Measurements from ENCODE around the gene POSTN.

POSTN gene, protein sequence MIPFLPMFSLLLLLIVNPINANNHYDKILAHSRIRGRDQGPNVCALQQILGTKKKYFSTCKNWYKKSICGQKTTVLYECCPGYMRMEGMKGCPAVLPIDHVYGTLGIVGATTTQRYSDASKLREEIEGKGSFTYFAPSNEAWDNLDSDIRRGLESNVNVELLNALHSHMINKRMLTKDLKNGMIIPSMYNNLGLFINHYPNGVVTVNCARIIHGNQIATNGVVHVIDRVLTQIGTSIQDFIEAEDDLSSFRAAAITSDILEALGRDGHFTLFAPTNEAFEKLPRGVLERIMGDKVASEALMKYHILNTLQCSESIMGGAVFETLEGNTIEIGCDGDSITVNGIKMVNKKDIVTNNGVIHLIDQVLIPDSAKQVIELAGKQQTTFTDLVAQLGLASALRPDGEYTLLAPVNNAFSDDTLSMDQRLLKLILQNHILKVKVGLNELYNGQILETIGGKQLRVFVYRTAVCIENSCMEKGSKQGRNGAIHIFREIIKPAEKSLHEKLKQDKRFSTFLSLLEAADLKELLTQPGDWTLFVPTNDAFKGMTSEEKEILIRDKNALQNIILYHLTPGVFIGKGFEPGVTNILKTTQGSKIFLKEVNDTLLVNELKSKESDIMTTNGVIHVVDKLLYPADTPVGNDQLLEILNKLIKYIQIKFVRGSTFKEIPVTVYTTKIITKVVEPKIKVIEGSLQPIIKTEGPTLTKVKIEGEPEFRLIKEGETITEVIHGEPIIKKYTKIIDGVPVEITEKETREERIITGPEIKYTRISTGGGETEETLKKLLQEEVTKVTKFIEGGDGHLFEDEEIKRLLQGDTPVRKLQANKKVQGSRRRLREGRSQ

DNA sequence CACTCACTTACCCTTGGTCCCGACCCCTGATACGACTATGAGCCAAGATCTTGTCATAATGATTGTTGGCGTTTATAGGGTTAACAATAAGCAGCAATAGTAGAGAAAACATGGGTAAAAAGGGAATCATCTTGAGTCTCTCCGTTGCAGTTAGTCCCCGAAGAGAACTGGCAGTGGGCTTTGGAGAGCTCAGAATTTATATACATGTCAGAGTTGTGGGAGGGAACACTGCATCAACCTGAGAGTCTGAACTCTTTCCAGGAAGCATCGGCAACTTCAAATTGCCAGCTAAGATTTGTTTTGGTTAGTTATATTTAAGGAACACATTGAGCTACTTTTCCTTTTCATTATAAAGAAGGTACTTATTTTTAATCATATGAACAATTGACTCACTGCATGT is at the start of gene POSTN:
POSTN (minus strand) TSS at position 172 of the 400 bp plus-strand sequence; CDS start at position 130, 42 bp downstream.
- DNase-seq (ENCODE audit: extremely low read depth, low read depth), result no peak
- no peak within 1 kb of the TSS for H3K4me3 ChIP-seq (replicated peaks; ENCODE audit: low read depth, low read length)
- TF ChIP-seq, protein P1, sequence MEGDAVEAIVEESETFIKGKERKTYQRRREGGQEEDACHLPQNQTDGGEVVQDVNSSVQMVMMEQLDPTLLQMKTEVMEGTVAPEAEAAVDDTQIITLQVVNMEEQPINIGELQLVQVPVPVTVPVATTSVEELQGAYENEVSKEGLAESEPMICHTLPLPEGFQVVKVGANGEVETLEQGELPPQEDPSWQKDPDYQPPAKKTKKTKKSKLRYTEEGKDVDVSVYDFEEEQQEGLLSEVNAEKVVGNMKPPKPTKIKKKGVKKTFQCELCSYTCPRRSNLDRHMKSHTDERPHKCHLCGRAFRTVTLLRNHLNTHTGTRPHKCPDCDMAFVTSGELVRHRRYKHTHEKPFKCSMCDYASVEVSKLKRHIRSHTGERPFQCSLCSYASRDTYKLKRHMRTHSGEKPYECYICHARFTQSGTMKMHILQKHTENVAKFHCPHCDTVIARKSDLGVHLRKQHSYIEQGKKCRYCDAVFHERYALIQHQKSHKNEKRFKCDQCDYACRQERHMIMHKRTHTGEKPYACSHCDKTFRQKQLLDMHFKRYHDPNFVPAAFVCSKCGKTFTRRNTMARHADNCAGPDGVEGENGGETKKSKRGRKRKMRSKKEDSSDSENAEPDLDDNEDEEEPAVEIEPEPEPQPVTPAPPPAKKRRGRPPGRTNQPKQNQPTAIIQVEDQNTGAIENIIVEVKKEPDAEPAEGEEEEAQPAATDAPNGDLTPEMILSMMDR (IDR thresholded peaks at IDR 0.05; ENCODE audit: low read depth, low read length, missing control alignments), result no peak

DNA sequence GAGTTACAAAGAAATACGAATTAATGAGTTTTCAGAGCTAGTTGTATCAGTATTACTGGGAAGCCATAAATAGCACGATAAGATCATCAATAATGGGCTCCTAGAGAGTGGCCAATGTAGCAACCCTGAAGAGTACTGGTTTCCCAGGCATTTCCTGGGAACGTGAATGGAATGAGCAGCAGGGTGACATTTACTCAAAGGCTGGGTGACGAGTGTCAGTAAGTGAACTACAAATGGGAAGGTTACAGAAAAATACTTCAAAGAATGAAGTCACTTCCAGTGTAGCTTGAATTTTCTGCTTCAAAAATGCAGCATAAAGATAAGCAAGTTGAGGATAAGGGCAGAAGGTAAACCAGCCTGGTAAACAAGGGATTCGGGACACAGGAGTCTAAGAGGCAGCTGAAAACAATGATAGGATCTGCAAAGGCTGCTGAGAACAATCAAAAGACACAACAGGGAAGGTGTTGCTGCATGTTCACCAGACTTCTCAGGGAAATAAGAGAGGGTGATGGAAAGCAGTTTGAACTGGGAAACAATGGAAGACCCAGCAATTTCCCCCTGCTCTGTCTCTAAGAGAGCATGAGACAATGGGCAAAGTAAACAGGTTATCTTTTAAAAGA is 48.6 kb upstream of the POSTN start:
- H3K4me3 ChIP-seq (replicated peaks; ENCODE audit: low read depth, low read length), result no peak overlapping the region
- DNase-seq (ENCODE audit: extremely low read depth, low read depth), result no peak
- TF ChIP-seq, protein P1 (IDR thresholded peaks at IDR 0.05; ENCODE audit: low read depth, low read length, missing control alignments), result no peak

GRCh38 chr13:37646531-37646930 is 48.0 kb upstream of the POSTN start:
- DNase-seq (ENCODE audit: extremely low read depth, low read depth), result no peak
- TF ChIP-seq, protein P1 (IDR thresholded peaks at IDR 0.05; ENCODE audit: low read depth, low read length, missing control alignments), result no peak
- H3K4me3 ChIP-seq (replicated peaks; ENCODE audit: low read depth, low read length), result no peak overlapping the region

DNA sequence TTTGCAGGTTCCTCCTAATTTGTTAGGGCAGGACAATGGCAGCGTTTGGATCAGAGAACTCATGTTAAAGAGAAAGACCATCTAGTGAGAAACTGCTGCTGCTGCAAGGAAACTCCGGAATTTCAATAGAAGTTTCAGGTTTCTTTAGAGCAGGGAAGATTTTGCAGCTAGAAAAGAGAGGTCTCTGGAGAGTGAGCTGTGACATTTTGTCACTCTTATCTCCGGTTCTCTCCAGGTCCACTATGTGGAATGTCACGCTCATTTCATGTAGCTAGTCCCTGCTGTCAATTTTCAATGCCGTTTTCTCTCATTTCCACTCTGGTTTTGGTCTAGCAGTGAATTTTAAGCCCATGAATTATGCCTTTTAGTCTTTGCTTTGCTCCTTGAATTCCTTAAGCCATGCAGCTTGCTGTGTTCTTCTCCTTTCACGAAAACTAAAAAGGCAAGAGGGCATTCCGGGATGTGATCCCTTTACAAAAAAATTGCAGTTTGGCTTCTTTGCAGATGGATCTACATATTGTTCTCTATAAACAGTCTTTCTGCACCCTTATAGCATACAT is 46.7 kb upstream of the POSTN start:
- no peak for DNase-seq (ENCODE audit: extremely low read depth, low read depth)
- no peak overlapping the region for H3K4me3 ChIP-seq (replicated peaks; ENCODE audit: low read depth, low read length)
- TF ChIP-seq, protein P1 (IDR thresholded peaks at IDR 0.05; ENCODE audit: low read depth, low read length, missing control alignments), result no peak

DNA sequence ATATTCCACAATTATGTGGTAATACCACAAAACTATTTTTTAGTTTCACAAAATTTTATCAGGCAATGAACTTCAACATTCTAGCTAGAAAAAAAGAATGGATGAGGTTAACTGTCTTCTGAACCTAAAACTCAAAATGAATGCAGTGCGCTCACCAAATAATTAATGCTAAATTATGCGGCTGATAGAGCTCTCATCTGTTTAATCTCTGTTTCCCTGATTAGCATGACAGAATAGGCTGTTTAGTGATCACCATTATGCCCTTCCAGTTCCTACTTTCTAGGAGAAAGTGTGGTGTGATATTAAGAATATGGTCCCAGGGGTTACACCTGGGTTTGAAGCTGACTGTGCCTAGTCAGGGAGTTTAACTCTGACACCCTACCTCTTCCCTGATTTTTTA is 42.8 kb upstream of the POSTN start:
- H3K4me3 ChIP-seq (replicated peaks; ENCODE audit: low read depth, low read length), result no peak overlapping the region
- DNase-seq (ENCODE audit: extremely low read depth, low read depth), result no peak
- TF ChIP-seq, protein P1 (IDR thresholded peaks at IDR 0.05; ENCODE audit: low read depth, low read length, missing control alignments), result no peak

GRCh38 chr13:37640499-37640898 is 41.9 kb upstream of the POSTN start:
- TF ChIP-seq, protein P1 (IDR thresholded peaks at IDR 0.05; ENCODE audit: low read depth, low read length, missing control alignments), result peak; percentile 62
- H3K4me3 ChIP-seq (replicated peaks; ENCODE audit: low read depth, low read length), result no peak overlapping the region
- peak; percentile 35 for DNase-seq (ENCODE audit: extremely low read depth, low read depth)
